Liver (tissue), 9 donors: ENCODE data around the gene CRHR1. TPM values are rescaled to one million over a fixed set of nuclear protein-coding genes. Genes with fewer than 3 reads are reported as not detected.

Experiments
- DNase-seq: peaks from one replicate; pipeline ENCODE4 v3.0.0-alpha.2; 2017; ENCODE audit warnings: low spot score
- H3K27ac ChIP-seq, 2 donors: one replicate each; pipeline ENCODE4 v1.7.0; 2013; ENCODE audit warnings: inconsistent platforms in 2 of 2, low read length in 2 of 2, control low read depth in 1 of 2, low read depth in 1 of 2, mild to moderate bottlenecking in 1 of 2
- H3K27me3 ChIP-seq, 4 donors: one replicate each; pipeline versions ENCODE4 v1.6.1 to v1.7.0; 2013; ENCODE audit warnings: low read length in 3 of 4, inconsistent platforms in 1 of 4, mild to moderate bottlenecking in 1 of 4, moderate library complexity in 1 of 4; ENCODE audit not compliant: control insufficient read depth in 4 of 4, insufficient read depth in 4 of 4
- H3K36me3 ChIP-seq, 4 donors: one replicate each; pipeline versions ENCODE4 v1.6.1 to v1.7.0; 2013; ENCODE audit warnings: low read length in 3 of 4, mild to moderate bottlenecking in 3 of 4, low read depth in 1 of 4, moderate library complexity in 1 of 4; ENCODE audit not compliant: control insufficient read depth in 4 of 4, insufficient read depth in 3 of 4
- H3K4me1 ChIP-seq, 4 donors: one replicate each; pipeline versions ENCODE4 v1.6.1 to v1.7.0; 2013; ENCODE audit warnings: low read length in 3 of 4, mild to moderate bottlenecking in 3 of 4, moderate library complexity in 1 of 4; ENCODE audit not compliant: control insufficient read depth in 4 of 4, insufficient read depth in 4 of 4
- H3K4me3 ChIP-seq, 3 donors: one replicate each; pipeline versions ENCODE4 v1.6.1 to v1.7.0; 2013; ENCODE audit warnings: low read length in 3 of 3, control low read depth in 1 of 3, low read depth in 1 of 3, mild to moderate bottlenecking in 1 of 3
- H3K9ac ChIP-seq, 2 donors: one replicate each; pipeline ENCODE4 v1.7.0; 2013; ENCODE audit warnings: low read length in 2 of 2, mild to moderate bottlenecking in 2 of 2, moderate library complexity in 2 of 2, control low read depth in 1 of 2, low read depth in 1 of 2
- H3K9me3 ChIP-seq, 4 donors: one replicate each; pipeline versions ENCODE4 v1.6.1 to v1.7.0; 2013; ENCODE audit warnings: low read length in 3 of 4; ENCODE audit not compliant: control insufficient read depth in 4 of 4
- EGR1 ChIP-seq, 2 donors: IDR thresholded peaks; 2 replicates each; pipeline ENCODE4 v1.6.1; 2016 to 2018; ENCODE audit warnings: antibody characterized with exemption in 2 of 2, low read depth in 2 of 2
- FOXA1 ChIP-seq: IDR thresholded peaks from 2 replicates; pipeline ENCODE4 v1.6.1; 2016; ENCODE audit warnings: antibody characterized with exemption
- FOXA2 ChIP-seq: IDR thresholded peaks from 2 replicates; pipeline ENCODE4 v1.6.1; 2016; ENCODE audit warnings: antibody characterized with exemption
- GABPA ChIP-seq, 2 donors: IDR thresholded peaks in 1 of 2; conservative IDR thresholded peaks in 1 of 2; 2 replicates each; pipeline ENCODE4 v1.6.1; 2016; ENCODE audit warnings: antibody characterized with exemption in 2 of 2, mild to moderate bottlenecking in 1 of 2, moderate library complexity in 1 of 2
- HNF4A ChIP-seq, 2 donors: conservative IDR thresholded peaks; 2 replicates each; pipeline ENCODE4 v1.6.1; 2016; ENCODE audit warnings: antibody characterized with exemption in 2 of 2, mild to moderate bottlenecking in 2 of 2
- HNF4G ChIP-seq: IDR thresholded peaks from 2 replicates; pipeline ENCODE4 v1.6.1; 2016; ENCODE audit warnings: antibody characterized with exemption
- JUND ChIP-seq, 2 donors: IDR thresholded peaks; 2 replicates each; pipeline ENCODE4 v1.6.1; 2016; ENCODE audit warnings: antibody characterized with exemption in 2 of 2
- NR2F2 ChIP-seq: IDR thresholded peaks from 2 replicates; pipeline ENCODE4 v1.6.1; 2016; ENCODE audit warnings: antibody characterized with exemption
- RAD21 ChIP-seq, 2 donors: IDR thresholded peaks; 2 replicates each; pipeline ENCODE4 v1.6.1; 2016; ENCODE audit warnings: antibody characterized with exemption in 2 of 2, mild to moderate bottlenecking in 2 of 2
- RXRA ChIP-seq, 2 donors: IDR thresholded peaks; 2 replicates each; pipeline ENCODE4 v1.6.1; 2017 to 2018; ENCODE audit warnings: antibody characterized with exemption in 2 of 2, mild to moderate bottlenecking in 1 of 2
- SP1 ChIP-seq: IDR thresholded peaks from 2 replicates; pipeline ENCODE4 v1.6.1; 2018; ENCODE audit warnings: antibody characterized with exemption, mild to moderate bottlenecking
- TAF1 ChIP-seq: conservative IDR thresholded peaks from 2 replicates; pipeline ENCODE4 v1.6.1; 2016; ENCODE audit warnings: antibody characterized with exemption, mild to moderate bottlenecking
- YY1 ChIP-seq: IDR thresholded peaks from 2 replicates; pipeline ENCODE4 v1.6.1; 2016; ENCODE audit warnings: antibody characterized with exemption, mild to moderate bottlenecking
- WGBS: extraction: QIAGEN DNeasy Blood & Tissue Kit; methylation state at CpG from one replicate; pipeline ENCODE4 v1.1.7; 2013; 5-methylcytosine and 5-hydroxymethylcytosine counted together
- polyA plus RNA-seq, 2 donors: library from polyadenylated mRNA; stranded (reverse) in 1 of 2; unstranded in 1 of 2; fragments of 200-250 nt in 1 of 2; fragments of >200 nt in 1 of 2; fragmentation: Nextera tagmentation in 1 of 2; extraction: Ambion mirVana in 1 of 2; gene quantifications; one replicate each; pipeline versions ENCODE4 v1.2.1 to v1.2.3, GENCODE V29; 2013 to 2015
- total RNA-seq, 2 donors: library from RNA; depleted of rRNA; stranded (reverse); fragments of >200 nt; gene quantifications; one replicate each; pipeline ENCODE4 v1.2.3, GENCODE V29; 2014
- TF ChIP-seq, protein P1 (sequence below): IDR thresholded peaks from 2 replicates; pipeline ENCODE4 v1.6.1; 2016; ENCODE audit warnings: antibody characterized with exemption
- TF ChIP-seq, protein P2 (sequence below): IDR thresholded peaks from 2 replicates; pipeline ENCODE4 v1.6.1; 2016; ENCODE audit warnings: antibody characterized with exemption
- TF ChIP-seq, protein P3 (sequence below): IDR thresholded peaks from 2 replicates; pipeline ENCODE4 v1.6.1; 2016; ENCODE audit warnings: antibody characterized with exemption
- TF ChIP-seq, protein P4 (sequence below): fragments of 150-350 bp; IDR thresholded peaks from 2 replicates; pipeline ENCODE4 v1.5.1; 2017; ENCODE audit warnings: improper control_type of control experiment, low read depth, low read length; ENCODE audit not compliant: missing input control
- TF ChIP-seq, protein P5 (sequence below): IDR thresholded peaks from 2 replicates; pipeline ENCODE4 v1.6.1; 2016; ENCODE audit warnings: antibody characterized with exemption, mild to moderate bottlenecking
- donor health status: healthy.
- donor health status: healthy.
- donor health status: healthy.
- donor health status: healthy.
- donor health status: healthy.

CRHR1 gene
- total and polyA plus RNA-seq, 4 donors = not detected

DNA sequence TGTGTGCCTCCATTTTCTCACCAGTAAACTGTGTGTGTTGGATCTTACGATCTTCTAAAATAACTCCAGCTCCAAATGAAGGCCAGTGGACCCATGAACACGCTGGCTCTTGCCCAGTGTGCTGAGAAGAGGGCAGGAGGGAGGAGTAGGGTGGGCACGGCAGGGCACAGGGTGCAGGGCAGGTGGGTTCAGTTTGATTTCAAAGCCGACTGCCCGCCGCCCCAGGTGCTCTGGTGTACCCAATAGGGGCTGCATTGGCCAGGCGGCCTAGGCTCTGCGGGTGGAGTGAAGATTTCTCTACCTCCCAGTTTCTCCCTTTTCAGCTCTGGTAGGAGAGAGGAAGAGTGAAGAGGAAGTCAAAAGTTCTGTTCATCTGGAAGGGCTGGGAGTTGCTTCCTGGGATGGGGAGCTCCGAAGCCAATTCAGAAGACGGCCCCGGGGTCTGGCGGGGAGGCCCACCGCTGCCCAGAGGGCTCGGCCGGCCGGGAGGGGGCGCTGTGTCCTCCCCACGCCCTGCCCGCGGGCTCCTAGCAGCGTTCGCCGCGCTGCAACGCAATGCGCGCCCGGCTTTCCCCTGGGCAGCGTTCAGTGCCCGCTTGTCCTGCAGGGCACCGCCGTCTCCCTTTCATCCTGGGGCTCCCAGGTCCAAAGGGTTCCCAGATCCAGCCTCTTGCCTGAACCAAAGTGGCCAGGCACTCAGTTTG lies 1.1 kb upstream of the CRHR1 start:
- Histone ChIP-seq H3K27me3 (peaks cover 7 to 16% (median 11%) of the 10 kb centered on the region in 4 donors), H3K9ac (no peak overlapping the region), H3K27ac (no peak overlapping the region), H3K4me3 (peak overlapping the region in 1 of 3 donors; percentile 40), H3K36me3 (no peaks in the 10 kb centered on the region), H3K4me1 (peaks cover 11 to 23% (median 15%) of the 10 kb centered on the region in 4 donors), H3K9me3 (no peaks in the 10 kb centered on the region)
- TF ChIP-seq NR2F2 = no peak
- TF ChIP-seq GABPA (IDR thresholded peaks at IDR 0.05 in 1 of 2, conservative IDR thresholded peaks at IDR 0.05 in 1 of 2) = no peak
- no peak for TF ChIP-seq FOXA2
- no peak for TF ChIP-seq HNF4G
- TF ChIP-seq RAD21 (IDR thresholded peaks at IDR 0.05) = no peak
- TF ChIP-seq FOXA1 = no peak
- TF ChIP-seq SP1 = no peak
- WGBS = 22% methylated on average over 32 of the region's 32 CpGs
- DNase-seq = peak; percentile 39

DNA sequence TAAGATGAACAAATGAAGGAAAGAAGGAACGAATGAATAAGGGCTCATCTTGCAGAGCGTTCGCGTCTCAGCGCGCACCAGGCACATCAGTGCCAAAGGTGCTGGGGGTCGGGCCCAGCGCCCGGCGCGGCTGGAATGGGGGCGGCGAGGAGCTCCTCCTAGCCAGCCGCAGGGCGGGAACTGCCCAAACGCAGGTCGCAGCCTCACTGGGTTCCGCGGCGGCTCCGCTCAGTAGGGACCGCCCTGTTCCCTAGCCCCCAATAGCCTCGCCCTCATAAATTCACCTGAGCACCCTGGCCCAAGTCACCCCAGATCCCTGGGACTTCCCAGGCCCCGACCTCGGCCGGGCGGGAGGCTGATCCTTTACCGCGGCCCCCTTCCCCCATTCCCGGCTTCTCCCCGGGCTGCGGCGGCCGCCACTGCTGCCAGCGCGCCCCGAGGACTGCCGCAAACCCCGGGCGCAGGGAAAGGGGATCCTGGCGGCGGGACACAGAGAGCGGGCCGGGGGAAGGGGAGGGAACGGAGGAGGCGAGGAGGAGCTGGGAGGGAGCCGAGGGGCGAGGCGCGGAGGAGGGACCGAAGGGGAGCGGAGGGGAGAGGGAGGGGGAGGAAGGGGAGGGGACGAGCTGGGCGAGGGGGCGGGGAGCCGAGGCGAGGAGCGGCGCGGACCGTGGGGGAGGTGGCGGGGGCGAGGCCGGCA lies 377 bp upstream of the CRHR1 start:
- Histone ChIP-seq H3K4me1 (peaks cover 11 to 23% (median 15%) of the 10 kb centered on the region in 4 donors), H3K36me3 (no peaks in the 10 kb centered on the region), H3K27ac (no peak overlapping the region), H3K4me3 (peak overlapping the region in 1 of 3 donors; percentile 40), H3K9me3 (no peaks in the 10 kb centered on the region), H3K27me3 (peaks cover 7 to 16% (median 11%) of the 10 kb centered on the region in 4 donors), H3K9ac (no peak overlapping the region)
- TF ChIP-seq NR2F2 (no peak), FOXA2 (no peak), FOXA1 (no peak), RAD21 (IDR thresholded peaks at IDR 0.05) (no peak), YY1 (no peak), TAF1 (no peak), JUND (IDR thresholded peaks at IDR 0.05) (no peak), HNF4G (no peak), GABPA (IDR thresholded peaks at IDR 0.05 in 1 of 2, conservative IDR thresholded peaks at IDR 0.05 in 1 of 2) (no peak), SP1 (no peak), HNF4A (conservative IDR thresholded peaks at IDR 0.05) (no peak), EGR1 (IDR thresholded peaks at IDR 0.05; ENCODE audit: low read depth in 2 of 2) (no peak), RXRA (IDR thresholded peaks at IDR 0.05) (no peak)
- TF ChIP-seq, protein P1, sequence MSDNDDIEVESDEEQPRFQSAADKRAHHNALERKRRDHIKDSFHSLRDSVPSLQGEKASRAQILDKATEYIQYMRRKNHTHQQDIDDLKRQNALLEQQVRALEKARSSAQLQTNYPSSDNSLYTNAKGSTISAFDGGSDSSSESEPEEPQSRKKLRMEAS = no peak
- TF ChIP-seq, protein P2, sequence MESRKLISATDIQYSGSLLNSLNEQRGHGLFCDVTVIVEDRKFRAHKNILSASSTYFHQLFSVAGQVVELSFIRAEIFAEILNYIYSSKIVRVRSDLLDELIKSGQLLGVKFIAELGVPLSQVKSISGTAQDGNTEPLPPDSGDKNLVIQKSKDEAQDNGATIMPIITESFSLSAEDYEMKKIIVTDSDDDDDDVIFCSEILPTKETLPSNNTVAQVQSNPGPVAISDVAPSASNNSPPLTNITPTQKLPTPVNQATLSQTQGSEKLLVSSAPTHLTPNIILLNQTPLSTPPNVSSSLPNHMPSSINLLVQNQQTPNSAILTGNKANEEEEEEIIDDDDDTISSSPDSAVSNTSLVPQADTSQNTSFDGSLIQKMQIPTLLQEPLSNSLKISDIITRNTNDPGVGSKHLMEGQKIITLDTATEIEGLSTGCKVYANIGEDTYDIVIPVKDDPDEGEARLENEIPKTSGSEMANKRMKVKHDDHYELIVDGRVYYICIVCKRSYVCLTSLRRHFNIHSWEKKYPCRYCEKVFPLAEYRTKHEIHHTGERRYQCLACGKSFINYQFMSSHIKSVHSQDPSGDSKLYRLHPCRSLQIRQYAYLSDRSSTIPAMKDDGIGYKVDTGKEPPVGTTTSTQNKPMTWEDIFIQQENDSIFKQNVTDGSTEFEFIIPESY = no peak
- TF ChIP-seq, protein P3, sequence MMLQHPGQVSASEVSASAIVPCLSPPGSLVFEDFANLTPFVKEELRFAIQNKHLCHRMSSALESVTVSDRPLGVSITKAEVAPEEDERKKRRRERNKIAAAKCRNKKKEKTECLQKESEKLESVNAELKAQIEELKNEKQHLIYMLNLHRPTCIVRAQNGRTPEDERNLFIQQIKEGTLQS = no peak
- TF ChIP-seq, protein P4, sequence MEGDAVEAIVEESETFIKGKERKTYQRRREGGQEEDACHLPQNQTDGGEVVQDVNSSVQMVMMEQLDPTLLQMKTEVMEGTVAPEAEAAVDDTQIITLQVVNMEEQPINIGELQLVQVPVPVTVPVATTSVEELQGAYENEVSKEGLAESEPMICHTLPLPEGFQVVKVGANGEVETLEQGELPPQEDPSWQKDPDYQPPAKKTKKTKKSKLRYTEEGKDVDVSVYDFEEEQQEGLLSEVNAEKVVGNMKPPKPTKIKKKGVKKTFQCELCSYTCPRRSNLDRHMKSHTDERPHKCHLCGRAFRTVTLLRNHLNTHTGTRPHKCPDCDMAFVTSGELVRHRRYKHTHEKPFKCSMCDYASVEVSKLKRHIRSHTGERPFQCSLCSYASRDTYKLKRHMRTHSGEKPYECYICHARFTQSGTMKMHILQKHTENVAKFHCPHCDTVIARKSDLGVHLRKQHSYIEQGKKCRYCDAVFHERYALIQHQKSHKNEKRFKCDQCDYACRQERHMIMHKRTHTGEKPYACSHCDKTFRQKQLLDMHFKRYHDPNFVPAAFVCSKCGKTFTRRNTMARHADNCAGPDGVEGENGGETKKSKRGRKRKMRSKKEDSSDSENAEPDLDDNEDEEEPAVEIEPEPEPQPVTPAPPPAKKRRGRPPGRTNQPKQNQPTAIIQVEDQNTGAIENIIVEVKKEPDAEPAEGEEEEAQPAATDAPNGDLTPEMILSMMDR = no peak
- TF ChIP-seq, protein P5, sequence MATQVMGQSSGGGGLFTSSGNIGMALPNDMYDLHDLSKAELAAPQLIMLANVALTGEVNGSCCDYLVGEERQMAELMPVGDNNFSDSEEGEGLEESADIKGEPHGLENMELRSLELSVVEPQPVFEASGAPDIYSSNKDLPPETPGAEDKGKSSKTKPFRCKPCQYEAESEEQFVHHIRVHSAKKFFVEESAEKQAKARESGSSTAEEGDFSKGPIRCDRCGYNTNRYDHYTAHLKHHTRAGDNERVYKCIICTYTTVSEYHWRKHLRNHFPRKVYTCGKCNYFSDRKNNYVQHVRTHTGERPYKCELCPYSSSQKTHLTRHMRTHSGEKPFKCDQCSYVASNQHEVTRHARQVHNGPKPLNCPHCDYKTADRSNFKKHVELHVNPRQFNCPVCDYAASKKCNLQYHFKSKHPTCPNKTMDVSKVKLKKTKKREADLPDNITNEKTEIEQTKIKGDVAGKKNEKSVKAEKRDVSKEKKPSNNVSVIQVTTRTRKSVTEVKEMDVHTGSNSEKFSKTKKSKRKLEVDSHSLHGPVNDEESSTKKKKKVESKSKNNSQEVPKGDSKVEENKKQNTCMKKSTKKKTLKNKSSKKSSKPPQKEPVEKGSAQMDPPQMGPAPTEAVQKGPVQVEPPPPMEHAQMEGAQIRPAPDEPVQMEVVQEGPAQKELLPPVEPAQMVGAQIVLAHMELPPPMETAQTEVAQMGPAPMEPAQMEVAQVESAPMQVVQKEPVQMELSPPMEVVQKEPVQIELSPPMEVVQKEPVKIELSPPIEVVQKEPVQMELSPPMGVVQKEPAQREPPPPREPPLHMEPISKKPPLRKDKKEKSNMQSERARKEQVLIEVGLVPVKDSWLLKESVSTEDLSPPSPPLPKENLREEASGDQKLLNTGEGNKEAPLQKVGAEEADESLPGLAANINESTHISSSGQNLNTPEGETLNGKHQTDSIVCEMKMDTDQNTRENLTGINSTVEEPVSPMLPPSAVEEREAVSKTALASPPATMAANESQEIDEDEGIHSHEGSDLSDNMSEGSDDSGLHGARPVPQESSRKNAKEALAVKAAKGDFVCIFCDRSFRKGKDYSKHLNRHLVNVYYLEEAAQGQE = no peak
- no peak for DNase-seq
- 2% methylated on average over 64 of the region's 64 CpGs for WGBS
